ENCODE measurements around the gene DPP6. TPM values are rescaled to one million over a fixed set of nuclear protein-coding genes. Genes with fewer than 3 reads are reported as not detected.

The DPP6 gene
- total and polyA plus RNA-seq, 8 donors: 1.0 to 11.2 (median 2.6) TPM

- Histone ChIP-seq H3K4me1 (no peaks in the 10 kb centered on the region), H3K4me3 (no peak overlapping the region), H3K27me3 (no peaks in the 10 kb centered on the region), H3K27ac (no peak overlapping the region), H3K9me3 (no peaks in the 10 kb centered on the region), H3K36me3 (no peaks in the 10 kb centered on the region)
- WGBS, 2 donors: 84% methylated on average over 14 of the region's 14 CpGs
- TF ChIP-seq CTCF (IDR thresholded peaks at IDR 0.05): no peak
- intact Hi-C loops (cut with DNase I): no loop called here
- no peak for ATAC-seq
- FAIRE-seq: no peak
- DNase-seq: no peak
These were observed 802.6 kb downstream of the DPP6 start for GRCh38 chr7:154854836-154855235.

GRCh38 chr7:154855366-154855765 is 803.2 kb downstream of the DPP6 start:
- Histone ChIP-seq H3K9me3 (no peaks in the 10 kb centered on the region), H3K27ac (no peak overlapping the region), H3K27me3 (no peaks in the 10 kb centered on the region), H3K4me1 (no peaks in the 10 kb centered on the region), H3K4me3 (no peak overlapping the region), H3K36me3 (no peaks in the 10 kb centered on the region)
- 77 to 78% methylated on average over 12 of the region's 12 CpGs for WGBS, 2 donors
- no peak for ATAC-seq
- no peak for TF ChIP-seq CTCF (IDR thresholded peaks at IDR 0.05)
- DNase-seq: no peak
- FAIRE-seq: no peak
- intact Hi-C loops (cut with DNase I): no loop called here

- no peaks in the 10 kb centered on the region for H3K4me1 ChIP-seq
- no peak overlapping the region for H3K27ac ChIP-seq
- WGBS, 2 donors: 80% methylated on average over 9 of the region's 9 CpGs
- intact Hi-C loops (cut with DNase I): no loop called here
- no peak for TF ChIP-seq CTCF (IDR thresholded peaks at IDR 0.05)
- FAIRE-seq (no peak), ATAC-seq (no peak), DNase-seq (no peak)
- H3K27me3 ChIP-seq: no peaks in the 10 kb centered on the region
- H3K36me3 ChIP-seq: no peaks in the 10 kb centered on the region
- H3K9me3 ChIP-seq: no peaks in the 10 kb centered on the region
- H3K4me3 ChIP-seq: no peak overlapping the region
These were observed 804.5 kb downstream of the DPP6 start for GRCh38 chr7:154856733-154857132.

- intact Hi-C loops (cut with DNase I): no loop called here
These were observed 805.0 kb downstream of the DPP6 start for GRCh38 chr7:154857240-154857639.

More at GRCh38 chr7:154857240-154857639, 805.0 kb downstream of the DPP6 start:
- WGBS, 2 donors: 61 to 65% methylated on average over 3 of the region's 3 CpGs
- H3K9me3 ChIP-seq: no peaks in the 10 kb centered on the region
- H3K4me3 ChIP-seq: no peak overlapping the region
- TF ChIP-seq CTCF (IDR thresholded peaks at IDR 0.05): no peak
- no peaks in the 10 kb centered on the region for H3K4me1 ChIP-seq
- H3K27me3 ChIP-seq: no peaks in the 10 kb centered on the region
- H3K36me3 ChIP-seq: no peaks in the 10 kb centered on the region
- FAIRE-seq (no peak), DNase-seq (no peak), ATAC-seq (no peak)
- no peak overlapping the region for H3K27ac ChIP-seq
